HEK293 (cell line): ENCODE results near the gene SEC61A2.

Source experiments
- GLI2 ChIP-seq: fragments of 450-650 bp; formaldehyde crosslinking; IDR thresholded peaks from 2 replicates; pipeline ENCODE4; 2017; ENCODE audit warnings: missing biosample characterization, missing genetic modification characterization, low read depth, borderline replicate concordance
- KLF17 ChIP-seq: fragments of 450-650 bp; formaldehyde crosslinking; IDR thresholded peaks from 2 replicates; pipeline ENCODE4 v1.5.1; 2016; ENCODE audit warnings: missing biosample characterization, missing genetic modification characterization
- MYNN ChIP-seq: fragments of 450-650 bp; formaldehyde crosslinking; IDR thresholded peaks from 2 replicates; pipeline ENCODE4 v1.5.1; 2016; ENCODE audit warnings: missing biosample characterization, missing genetic modification characterization, borderline replicate concordance
- PRDM4 ChIP-seq: fragments of 450-650 bp; formaldehyde crosslinking; IDR thresholded peaks from 2 replicates; pipeline ENCODE4 v1.5.1; 2017; ENCODE audit warnings: missing biosample characterization, missing genetic modification characterization
- RBAK ChIP-seq: fragments of 450-650 bp; formaldehyde crosslinking; IDR thresholded peaks from 2 replicates; pipeline ENCODE4 v1.5.1; 2016; ENCODE audit warnings: missing biosample characterization, missing genetic modification characterization
- REST ChIP-seq: fragments of 450-650 bp; formaldehyde crosslinking; IDR thresholded peaks from 2 replicates; pipeline ENCODE4 v1.5.1; 2016; ENCODE audit warnings: missing biosample characterization, missing genetic modification characterization
- SALL2 ChIP-seq: fragments of 450-650 bp; formaldehyde crosslinking; IDR thresholded peaks from 2 replicates; pipeline ENCODE4 v1.5.0; 2017; ENCODE audit warnings: missing biosample characterization, mild to moderate bottlenecking, missing genetic modification characterization, borderline replicate concordance
- ZBTB21 ChIP-seq: fragments of 450-650 bp; formaldehyde crosslinking; IDR thresholded peaks from 2 replicates; pipeline ENCODE4 v1.5.1; 2017; ENCODE audit warnings: missing biosample characterization, missing genetic modification characterization
- ZBTB7A ChIP-seq: fragments of 450-650 bp; formaldehyde crosslinking; IDR thresholded peaks from 2 replicates; pipeline ENCODE4 v1.5.1; 2016; ENCODE audit warnings: low read depth, missing biosample characterization, missing genetic modification characterization
- ZFP41 ChIP-seq: fragments of 450-650 bp; formaldehyde crosslinking; IDR thresholded peaks from 2 replicates; pipeline ENCODE4 v1.5.1; 2016; ENCODE audit warnings: missing biosample characterization, missing genetic modification characterization, borderline replicate concordance
- ZNF157 ChIP-seq: fragments of 450-650 bp; formaldehyde crosslinking; IDR thresholded peaks from 2 replicates; pipeline ENCODE4 v1.5.1; 2016; ENCODE audit warnings: missing biosample characterization, missing genetic modification characterization
- ZNF184 ChIP-seq: fragments of 450-650 bp; IDR thresholded peaks from 2 replicates; pipeline ENCODE4 v1.5.1; 2018; ENCODE audit warnings: missing biosample characterization, mild to moderate bottlenecking, missing genetic modification characterization
- ZNF248 ChIP-seq: fragments of 450-650 bp; formaldehyde crosslinking; IDR thresholded peaks from 2 replicates; pipeline ENCODE4 v1.5.1; 2017; ENCODE audit warnings: missing biosample characterization, missing genetic modification characterization
- ZNF37A ChIP-seq: fragments of 450-650 bp; IDR thresholded peaks from 2 replicates; pipeline ENCODE4 v1.5.1; 2018; ENCODE audit warnings: missing biosample characterization, missing genetic modification characterization
- ZNF391 ChIP-seq: fragments of 450-650 bp; formaldehyde crosslinking; IDR thresholded peaks from 2 replicates; pipeline ENCODE4 v1.5.1; 2016; ENCODE audit warnings: low read depth, missing biosample characterization, missing genetic modification characterization, borderline replicate concordance
- ZNF394 ChIP-seq: fragments of 450-650 bp; formaldehyde crosslinking; IDR thresholded peaks from 2 replicates; pipeline ENCODE4 v1.5.1; 2016; ENCODE audit warnings: missing biosample characterization, missing genetic modification characterization, mild to moderate bottlenecking, moderate library complexity, borderline replicate concordance
- ZNF416 ChIP-seq: fragments of 450-650 bp; formaldehyde crosslinking; IDR thresholded peaks from 2 replicates; pipeline ENCODE4 v1.5.1; 2016; ENCODE audit warnings: missing biosample characterization, missing genetic modification characterization
- ZNF426 ChIP-seq: fragments of 450-650 bp; formaldehyde crosslinking; IDR thresholded peaks from 2 replicates; pipeline ENCODE4 v1.5.1; 2017; ENCODE audit warnings: missing biosample characterization, missing genetic modification characterization, mild to moderate bottlenecking, inconsistent platforms, moderate library complexity
- ZNF433 ChIP-seq: fragments of 450-650 bp; formaldehyde crosslinking; IDR thresholded peaks from 2 replicates; pipeline ENCODE4 v1.5.1; 2016; ENCODE audit warnings: missing biosample characterization, missing genetic modification characterization, low read depth
- ZNF449 ChIP-seq: fragments of 450-650 bp; formaldehyde crosslinking; IDR thresholded peaks from 2 replicates; pipeline ENCODE4 v1.5.1; 2017; ENCODE audit warnings: missing biosample characterization, mild to moderate bottlenecking, missing genetic modification characterization, moderate library complexity
- ZNF529 ChIP-seq: fragments of 450-650 bp; formaldehyde crosslinking; IDR thresholded peaks from 2 replicates; pipeline ENCODE4 v1.5.1; 2017; ENCODE audit warnings: missing genetic modification characterization, missing biosample characterization; ENCODE audit not compliant: insufficient replicate concordance
- ZNF549 ChIP-seq: fragments of 450-650 bp; IDR thresholded peaks from 2 replicates; pipeline ENCODE4 v1.5.1; 2018; ENCODE audit warnings: missing biosample characterization, missing genetic modification characterization, mild to moderate bottlenecking, inconsistent platforms, moderate library complexity
- ZNF558 ChIP-seq: fragments of 450-650 bp; formaldehyde crosslinking; IDR thresholded peaks from 2 replicates; pipeline ENCODE4 v1.5.1; 2016; ENCODE audit warnings: missing biosample characterization, missing genetic modification characterization
- ZNF610 ChIP-seq: fragments of 450-650 bp; formaldehyde crosslinking; IDR thresholded peaks from 2 replicates; pipeline ENCODE4 v1.5.1; 2016; ENCODE audit warnings: missing biosample characterization, missing genetic modification characterization, borderline replicate concordance
- ZNF623 ChIP-seq: fragments of 450-650 bp; formaldehyde crosslinking; IDR thresholded peaks from 2 replicates; pipeline ENCODE4 v1.5.1; 2016; ENCODE audit warnings: missing biosample characterization, missing genetic modification characterization
- ZNF626 ChIP-seq: fragments of 450-650 bp; sonication (Bioruptor Pico); formaldehyde crosslinking; IDR thresholded peaks from 2 replicates; pipeline ENCODE4 v1.5.1; 2018; ENCODE audit warnings: missing biosample characterization, missing genetic modification characterization, inconsistent platforms
- ZNF629 ChIP-seq: fragments of 450-650 bp; formaldehyde crosslinking; IDR thresholded peaks from 2 replicates; pipeline ENCODE4 v1.5.1; 2017; ENCODE audit warnings: missing biosample characterization, missing genetic modification characterization
- ZNF658 ChIP-seq: fragments of 450-650 bp; formaldehyde crosslinking; IDR thresholded peaks from 2 replicates; pipeline ENCODE4; 2016; ENCODE audit warnings: missing biosample characterization, missing genetic modification characterization
- ZSCAN18 ChIP-seq: fragments of 450-650 bp; formaldehyde crosslinking; IDR thresholded peaks from 2 replicates; pipeline ENCODE4 v1.5.1; 2016; ENCODE audit warnings: missing biosample characterization, missing genetic modification characterization

The SEC61A2 gene

GRCh38 chr10:12129222-12130111 is at the start of gene SEC61A2 (continued):
- no peak for TF ChIP-seq ZNF623
- no peak for TF ChIP-seq ZBTB21
- no peak for TF ChIP-seq ZNF416 (tag by site-specific recombination)
- no peak for TF ChIP-seq ZNF558
- TF ChIP-seq ZBTB7A, result no peak
- no peak for TF ChIP-seq ZNF184
- no peak for TF ChIP-seq ZNF626 (tag by site-specific recombination)
- no peak; the same call in 1 of the 2 replicates for TF ChIP-seq ZNF629
- no peak for TF ChIP-seq ZFP41 (tag by site-specific recombination)
- no peak for TF ChIP-seq SALL2 (tag by site-specific recombination)
- no peak for TF ChIP-seq RBAK
- peak; percentile 37; the same call in 1 of the 2 replicates for TF ChIP-seq ZNF391 (tag by site-specific recombination)
- TF ChIP-seq ZNF658 (tag by site-specific recombination), result no peak
- TF ChIP-seq ZSCAN18 (tag by site-specific recombination), result no peak
- no peak for TF ChIP-seq ZNF157 (tag by site-specific recombination)
- TF ChIP-seq ZNF394 (tag by site-specific recombination), result no peak
- TF ChIP-seq ZNF426, result no peak
- no peak for TF ChIP-seq ZNF248 (tag by site-specific recombination)
- no peak for TF ChIP-seq MYNN
- TF ChIP-seq ZNF433 (tag by site-specific recombination), result no peak
- TF ChIP-seq GLI2, result no peak
- TF ChIP-seq ZNF549 (tag by site-specific recombination), result no peak
- no peak for TF ChIP-seq REST (tag by site-specific recombination)
- no peak; the same call in 1 of the 2 replicates for TF ChIP-seq ZNF449 (tag by site-specific recombination)
- no peak for TF ChIP-seq ZNF529 (tag by site-specific recombination)
- TF ChIP-seq ZNF37A (tag by site-specific recombination), result no peak
- TF ChIP-seq ZNF610 (tag by site-specific recombination), result 0 out of 2 replicates have a peak, but pooled peaks have one; percentile 44
- TF ChIP-seq KLF17, result 0 out of 2 replicates have a peak, but pooled peaks have one; percentile 15
- no peak for TF ChIP-seq PRDM4
